ENCODE results near the gene SLC66A1. TPM values are rescaled to one million over a fixed set of nuclear protein-coding genes. Genes with fewer than 3 reads are reported as not detected.

SLC66A1 gene
- total and polyA plus RNA-seq, 2 donors, result 5.8 to 10.8 TPM

DNA sequence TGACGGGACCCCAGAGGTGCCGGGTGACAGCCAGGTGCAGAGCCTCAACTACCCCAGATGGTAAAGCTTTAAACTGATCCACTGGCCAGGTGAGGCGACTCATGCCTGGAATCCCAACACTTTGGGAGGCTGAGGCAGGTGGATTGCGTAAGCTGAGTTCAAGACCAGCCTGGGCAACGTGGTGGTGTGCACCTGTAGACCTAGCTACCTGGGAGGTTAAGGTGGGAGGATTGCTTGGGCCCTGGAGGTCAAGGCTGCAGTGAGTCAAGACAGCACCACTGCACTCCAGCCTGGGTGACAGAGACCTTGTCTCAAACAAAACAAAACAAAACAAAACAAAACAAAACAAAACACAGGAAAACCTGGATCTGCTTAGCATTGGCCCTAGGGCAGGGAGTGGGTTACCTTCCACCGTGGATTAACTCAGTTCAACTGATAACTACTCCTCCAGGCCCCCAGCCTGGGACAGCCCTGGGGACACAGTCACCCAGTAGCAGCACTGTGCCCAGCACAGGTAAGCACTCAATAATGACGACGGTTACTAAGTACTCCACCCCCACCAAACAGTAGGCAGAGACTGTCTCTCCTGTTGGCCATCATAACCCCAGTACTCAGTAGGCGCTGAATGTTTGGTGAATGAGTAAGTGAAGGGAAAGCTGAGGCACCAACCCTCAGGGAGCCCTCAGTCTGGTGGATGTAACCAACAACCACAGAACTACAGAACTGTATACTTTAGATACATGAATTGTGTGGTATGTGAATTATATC lies 21.6 kb downstream of the SLC66A1 start:
- no peak for DNase-seq (ENCODE audit: low read depth in 6 of 9, low spot score in 9 of 9)
- H3K27me3 ChIP-seq (ENCODE audit: control insufficient read depth in 2 of 2, insufficient read depth in 1 of 2, low read length in 1 of 2), result no peaks in the 10 kb centered on the region
- WGBS, result 87% methylated on average over 9 of the region's 9 CpGs
- peaks cover 2 to 13% of the 10 kb centered on the region in 2 donors for H3K36me3 ChIP-seq (ENCODE audit: control insufficient read depth in 2 of 2, insufficient read depth in 2 of 2, low read length in 1 of 2)
- no peak overlapping the region for H3K4me3 ChIP-seq (ENCODE audit: low read length in 2 of 2)
- H3K4me1 ChIP-seq (ENCODE audit: control insufficient read depth in 2 of 2, insufficient read depth in 2 of 2, low read length in 2 of 2), result no peaks in the 10 kb centered on the region
- H3K27ac ChIP-seq (ENCODE audit: low read depth in 1 of 2, low read length in 1 of 2), result no peak overlapping the region
- no peaks in the 10 kb centered on the region for H3K9me3 ChIP-seq (ENCODE audit: control insufficient read depth in 2 of 2, insufficient read depth in 1 of 2, low read length in 1 of 2)

DNA sequence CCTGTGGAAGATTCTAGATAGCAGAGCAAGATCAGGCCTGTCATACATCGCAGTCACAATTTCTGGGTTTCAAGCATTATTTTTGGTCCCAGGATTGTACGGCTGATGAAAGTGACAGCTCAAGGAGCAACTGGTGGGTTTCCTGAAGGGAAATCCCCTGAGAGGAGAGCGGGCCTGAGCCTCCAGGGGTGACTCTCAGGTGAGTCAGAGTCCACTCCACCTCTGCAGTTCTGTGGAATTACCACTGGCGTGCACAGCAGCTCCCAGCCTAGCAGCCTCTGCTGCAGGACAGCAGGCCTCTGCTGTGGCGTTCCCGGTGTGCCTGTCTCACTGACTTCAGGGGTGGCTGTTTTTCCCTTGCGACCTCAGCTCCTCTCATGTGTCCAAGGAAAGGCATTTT lies 24.4 kb downstream of the SLC66A1 start:
- WGBS, result 95% methylated on average over 7 of the region's 7 CpGs
- Histone ChIP-seq H3K36me3 (ENCODE audit: control insufficient read depth in 2 of 2, insufficient read depth in 2 of 2, low read length in 1 of 2) (peaks cover 21 to 34% of the 10 kb centered on the region in 2 donors), H3K4me3 (ENCODE audit: low read length in 2 of 2) (no peak overlapping the region), H3K4me1 (ENCODE audit: control insufficient read depth in 2 of 2, insufficient read depth in 2 of 2, low read length in 2 of 2) (peaks cover 0 to 6% of the 10 kb centered on the region in 2 donors), H3K27me3 (ENCODE audit: control insufficient read depth in 2 of 2, insufficient read depth in 1 of 2, low read length in 1 of 2) (no peaks in the 10 kb centered on the region), H3K9me3 (ENCODE audit: control insufficient read depth in 2 of 2, insufficient read depth in 1 of 2, low read length in 1 of 2) (no peaks in the 10 kb centered on the region), H3K27ac (ENCODE audit: low read depth in 1 of 2, low read length in 1 of 2) (no peak overlapping the region)
- no peak for DNase-seq (ENCODE audit: low read depth in 6 of 9, low spot score in 9 of 9)

DNA sequence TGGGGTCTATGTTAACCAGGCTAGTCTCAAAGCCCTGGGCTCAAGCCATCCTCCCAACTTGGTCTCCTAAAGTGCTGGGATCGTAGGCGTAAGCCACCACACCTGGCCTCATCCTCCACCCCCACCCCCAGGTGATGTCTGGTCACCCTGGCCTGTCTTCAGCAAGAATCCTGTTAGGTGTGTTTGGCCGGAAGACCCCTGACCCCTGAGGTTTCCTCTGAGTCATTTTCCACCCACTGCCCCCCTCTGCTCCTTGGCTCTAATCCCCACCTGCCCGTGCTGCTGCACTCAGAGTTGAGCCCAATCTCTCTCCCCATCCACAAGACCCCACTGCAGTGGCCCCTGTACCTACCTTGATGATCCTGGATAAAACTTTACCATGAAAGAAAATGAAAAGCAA lies 25.2 kb downstream of the SLC66A1 start:
- H3K36me3 ChIP-seq (ENCODE audit: control insufficient read depth in 2 of 2, insufficient read depth in 2 of 2, low read length in 1 of 2), result peaks cover 26 to 36% of the 10 kb centered on the region in 2 donors
- no peak overlapping the region for H3K27ac ChIP-seq (ENCODE audit: low read depth in 1 of 2, low read length in 1 of 2)
- no peaks in the 10 kb centered on the region for H3K27me3 ChIP-seq (ENCODE audit: control insufficient read depth in 2 of 2, insufficient read depth in 1 of 2, low read length in 1 of 2)
- peaks cover 0 to 8% of the 10 kb centered on the region in 2 donors for H3K4me1 ChIP-seq (ENCODE audit: control insufficient read depth in 2 of 2, insufficient read depth in 2 of 2, low read length in 2 of 2)
- no peak for DNase-seq (ENCODE audit: low read depth in 6 of 9, low spot score in 9 of 9)
- H3K9me3 ChIP-seq (ENCODE audit: control insufficient read depth in 2 of 2, insufficient read depth in 1 of 2, low read length in 1 of 2), result no peaks in the 10 kb centered on the region
- 96% methylated on average over 4 of the region's 4 CpGs for WGBS
- H3K4me3 ChIP-seq (ENCODE audit: low read length in 2 of 2), result no peak overlapping the region

DNA sequence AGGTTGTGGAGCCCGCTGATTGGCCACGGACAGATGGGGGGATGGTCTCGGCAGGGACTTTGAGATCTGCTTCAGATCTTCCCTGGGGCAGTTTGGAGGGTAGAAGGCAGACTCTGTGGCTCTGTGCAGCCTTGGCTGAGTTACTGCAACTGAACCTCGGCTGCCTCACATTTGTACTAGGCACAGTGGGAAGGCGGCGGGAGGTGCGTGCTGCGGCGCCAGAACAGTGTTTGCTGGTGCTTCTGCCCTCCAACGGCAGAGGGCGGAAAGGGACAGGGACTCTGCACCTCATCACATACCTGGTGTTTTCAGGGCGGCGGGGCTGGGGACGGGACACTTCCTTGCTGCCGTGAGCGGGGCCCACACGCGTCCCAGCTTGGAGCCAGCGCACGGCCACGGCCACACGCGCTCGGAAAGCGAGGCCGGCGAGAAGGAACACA lies 26.2 kb downstream of the SLC66A1 start:
- DNase-seq (ENCODE audit: low read depth in 6 of 9, low spot score in 9 of 9), result no peak
- Histone ChIP-seq H3K4me3 (ENCODE audit: low read length in 2 of 2) (no peak overlapping the region), H3K27ac (ENCODE audit: low read depth in 1 of 2, low read length in 1 of 2) (no peak overlapping the region), H3K27me3 (ENCODE audit: control insufficient read depth in 2 of 2, insufficient read depth in 1 of 2, low read length in 1 of 2) (no peaks in the 10 kb centered on the region), H3K4me1 (ENCODE audit: control insufficient read depth in 2 of 2, insufficient read depth in 2 of 2, low read length in 2 of 2) (peaks cover 0 to 8% of the 10 kb centered on the region in 2 donors), H3K9me3 (ENCODE audit: control insufficient read depth in 2 of 2, insufficient read depth in 1 of 2, low read length in 1 of 2) (no peaks in the 10 kb centered on the region), H3K36me3 (ENCODE audit: control insufficient read depth in 2 of 2, insufficient read depth in 2 of 2, low read length in 1 of 2) (peaks cover 31 to 47% of the 10 kb centered on the region in 2 donors)
- 93% methylated on average over 27 of the region's 27 CpGs for WGBS

DNA sequence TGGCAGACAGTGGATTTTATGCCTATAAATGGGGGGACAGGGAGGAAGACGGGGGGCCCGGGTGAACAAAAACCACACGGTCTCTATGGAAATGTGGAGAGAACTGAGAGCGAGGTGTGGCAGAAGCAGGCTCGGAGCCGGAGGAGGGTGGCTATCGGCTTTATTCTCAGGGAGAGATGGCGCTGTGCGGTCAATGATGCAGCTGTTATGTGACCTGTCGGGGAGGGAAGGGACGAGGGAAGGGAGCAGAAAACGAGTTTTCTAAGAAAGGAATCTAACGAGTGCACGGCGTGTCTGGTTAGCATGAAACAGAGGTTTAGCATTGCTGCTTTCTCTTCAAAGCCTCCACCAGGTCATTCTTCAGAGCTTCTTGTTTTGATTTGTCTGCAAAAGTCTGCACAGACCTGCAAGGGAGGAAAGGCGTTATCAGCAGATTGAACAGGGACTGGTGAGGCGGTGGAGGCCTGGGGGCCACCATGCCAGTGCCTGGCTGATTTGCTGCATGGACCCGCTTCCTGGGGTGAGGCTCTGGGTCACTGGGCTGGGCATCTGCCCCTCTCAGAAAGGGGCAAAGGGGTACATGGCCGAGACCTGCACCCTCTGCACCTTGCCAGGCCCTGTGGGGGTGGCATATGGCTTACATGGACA lies 27.2 kb downstream of the SLC66A1 start:
- H3K27me3 ChIP-seq (ENCODE audit: control insufficient read depth in 2 of 2, insufficient read depth in 1 of 2, low read length in 1 of 2), result no peaks in the 10 kb centered on the region
- peaks cover 0 to 8% of the 10 kb centered on the region in 2 donors for H3K4me1 ChIP-seq (ENCODE audit: control insufficient read depth in 2 of 2, insufficient read depth in 2 of 2, low read length in 2 of 2)
- no peak overlapping the region for H3K27ac ChIP-seq (ENCODE audit: low read depth in 1 of 2, low read length in 1 of 2)
- 96% methylated on average over 19 of the region's 19 CpGs for WGBS
- H3K4me3 ChIP-seq (ENCODE audit: low read length in 2 of 2), result no peak overlapping the region
- DNase-seq (ENCODE audit: low read depth in 6 of 9, low spot score in 9 of 9), result no peak
- H3K9me3 ChIP-seq (ENCODE audit: control insufficient read depth in 2 of 2, insufficient read depth in 1 of 2, low read length in 1 of 2), result no peaks in the 10 kb centered on the region
- peaks cover 39 to 57% of the 10 kb centered on the region in 2 donors for H3K36me3 ChIP-seq (ENCODE audit: control insufficient read depth in 2 of 2, insufficient read depth in 2 of 2, low read length in 1 of 2)

DNA sequence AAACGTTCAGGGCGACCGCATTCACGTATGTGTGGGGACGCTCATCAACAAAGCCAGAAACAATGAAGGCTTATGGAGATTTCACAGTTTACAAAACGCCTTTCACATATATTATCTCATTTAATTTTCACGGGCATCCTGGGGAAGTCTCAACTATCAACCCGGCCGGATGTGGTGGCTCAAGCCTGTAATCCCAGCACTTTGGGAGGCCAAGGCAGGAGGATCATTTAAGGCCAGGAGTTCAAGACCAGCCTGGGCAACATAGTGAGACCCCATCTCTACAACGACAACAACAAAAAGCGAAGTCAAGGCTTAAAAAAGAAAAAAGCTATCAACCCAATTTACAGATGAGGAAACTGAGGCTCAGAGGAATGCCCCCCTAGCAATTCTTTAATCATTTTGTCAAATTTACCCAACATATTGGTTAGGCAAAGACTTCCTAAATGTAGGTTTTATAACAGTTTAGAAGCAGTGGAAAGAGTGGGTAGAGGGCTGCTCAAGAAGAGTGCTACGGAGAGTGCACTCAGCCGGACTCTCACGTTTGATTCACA lies 28.3 kb downstream of the SLC66A1 start:
- H3K36me3 ChIP-seq (ENCODE audit: control insufficient read depth in 2 of 2, insufficient read depth in 2 of 2, low read length in 1 of 2), result peaks cover 46 to 68% of the 10 kb centered on the region in 2 donors
- no peak overlapping the region for H3K27ac ChIP-seq (ENCODE audit: low read depth in 1 of 2, low read length in 1 of 2)
- no peaks in the 10 kb centered on the region for H3K9me3 ChIP-seq (ENCODE audit: control insufficient read depth in 2 of 2, insufficient read depth in 1 of 2, low read length in 1 of 2)
- peaks cover 0 to 8% of the 10 kb centered on the region in 2 donors for H3K4me1 ChIP-seq (ENCODE audit: control insufficient read depth in 2 of 2, insufficient read depth in 2 of 2, low read length in 2 of 2)
- DNase-seq (ENCODE audit: low read depth in 6 of 9, low spot score in 9 of 9), result no peak
- no peak overlapping the region for H3K4me3 ChIP-seq (ENCODE audit: low read length in 2 of 2)
- no peaks in the 10 kb centered on the region for H3K27me3 ChIP-seq (ENCODE audit: control insufficient read depth in 2 of 2, insufficient read depth in 1 of 2, low read length in 1 of 2)
- 98% methylated on average over 14 of the region's 14 CpGs for WGBS

DNA sequence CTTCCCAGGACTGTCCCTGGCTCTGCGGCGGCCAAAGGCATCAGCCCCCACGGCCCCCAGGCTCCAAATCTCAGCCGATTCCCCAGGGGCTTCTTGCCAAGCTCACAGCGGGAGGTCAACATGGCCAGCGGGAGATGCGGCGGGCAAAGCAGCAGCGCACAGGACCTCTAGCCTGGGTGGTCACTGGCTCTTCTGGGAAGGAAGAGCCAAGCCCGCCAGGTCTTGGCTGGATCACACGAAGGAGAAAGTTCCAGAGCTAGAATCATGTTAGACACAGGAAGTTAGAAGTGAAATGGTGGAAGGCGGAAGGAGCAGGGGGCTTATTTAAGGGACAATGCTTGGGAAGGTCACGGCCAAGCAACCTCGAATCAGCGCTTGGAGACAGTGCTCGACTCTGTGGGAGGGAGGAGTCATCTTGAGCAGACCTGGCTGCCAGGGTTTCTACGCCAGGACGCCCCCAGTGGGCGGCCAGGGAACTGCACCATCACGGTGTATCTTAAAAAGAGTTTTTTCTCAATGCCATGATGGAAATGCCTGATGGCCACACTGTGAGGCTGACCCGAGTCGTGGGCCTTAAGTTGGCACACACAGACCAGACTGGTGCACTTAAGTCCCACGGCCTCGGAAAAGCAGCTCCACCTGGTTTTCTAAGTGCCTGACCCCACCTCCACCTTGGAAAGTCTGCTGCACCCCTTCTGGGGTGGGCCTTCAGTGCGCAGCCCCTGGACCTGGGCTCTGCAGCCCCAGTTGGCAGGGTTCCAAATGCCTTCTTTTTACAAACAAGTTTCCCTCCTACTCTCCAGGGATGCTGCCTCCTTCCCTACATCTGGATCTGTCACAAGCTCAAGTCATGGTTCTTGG lies 29.3 kb downstream of the SLC66A1 start:
- Histone ChIP-seq H3K36me3 (ENCODE audit: control insufficient read depth in 2 of 2, insufficient read depth in 2 of 2, low read length in 1 of 2) (peaks cover 49 to 73% of the 10 kb centered on the region in 2 donors), H3K27me3 (ENCODE audit: control insufficient read depth in 2 of 2, insufficient read depth in 1 of 2, low read length in 1 of 2) (no peaks in the 10 kb centered on the region), H3K4me3 (ENCODE audit: low read length in 2 of 2) (no peak overlapping the region), H3K9me3 (ENCODE audit: control insufficient read depth in 2 of 2, insufficient read depth in 1 of 2, low read length in 1 of 2) (no peaks in the 10 kb centered on the region), H3K27ac (ENCODE audit: low read depth in 1 of 2, low read length in 1 of 2) (no peak overlapping the region), H3K4me1 (ENCODE audit: control insufficient read depth in 2 of 2, insufficient read depth in 2 of 2, low read length in 2 of 2) (peaks cover 0 to 8% of the 10 kb centered on the region in 2 donors)
- peak; percentile 18 to 71 (median 46) for DNase-seq (ENCODE audit: low read depth in 6 of 9, low spot score in 9 of 9)
- WGBS, result 76% methylated on average over 25 of the region's 25 CpGs

DNA sequence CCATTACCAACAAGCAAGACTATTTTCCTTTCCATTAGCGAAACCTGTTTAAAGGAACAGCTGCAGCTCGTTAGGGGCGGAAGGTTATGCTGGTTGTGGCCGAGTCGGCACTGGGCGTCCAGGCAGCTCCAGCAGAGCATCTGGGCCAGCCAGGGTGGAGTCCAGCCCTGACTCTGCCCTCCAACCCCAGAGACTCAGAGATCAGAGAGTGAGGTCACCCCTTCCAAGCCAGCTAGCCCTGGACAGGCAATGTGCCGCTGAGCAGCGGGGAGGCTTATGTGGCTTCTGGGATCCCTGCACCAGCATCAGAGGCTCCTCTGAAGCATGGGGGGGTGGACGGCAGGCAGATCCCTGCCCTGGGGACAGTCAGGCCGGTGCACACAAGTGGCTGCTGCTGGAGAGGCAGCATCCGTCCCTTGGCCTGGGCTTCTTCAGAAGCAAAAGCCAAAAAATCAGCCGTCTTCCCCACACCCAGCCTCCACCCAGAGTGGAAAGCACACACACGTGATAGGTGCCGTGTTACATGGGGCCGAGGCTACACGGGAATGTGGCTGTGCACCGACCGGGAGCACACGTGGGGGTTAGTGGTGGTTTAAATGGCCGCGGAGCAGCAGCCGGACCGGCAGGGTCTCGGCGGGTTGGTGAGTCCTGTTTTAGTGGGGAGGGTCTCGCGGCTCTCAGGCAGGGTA lies 30.1 kb downstream of the SLC66A1 start:
- no peak for DNase-seq (ENCODE audit: low read depth in 6 of 9, low spot score in 9 of 9)
- no peak overlapping the region for H3K4me3 ChIP-seq (ENCODE audit: low read length in 2 of 2)
- no peaks in the 10 kb centered on the region for H3K27me3 ChIP-seq (ENCODE audit: control insufficient read depth in 2 of 2, insufficient read depth in 1 of 2, low read length in 1 of 2)
- H3K4me1 ChIP-seq (ENCODE audit: control insufficient read depth in 2 of 2, insufficient read depth in 2 of 2, low read length in 2 of 2), result peaks cover 0 to 8% of the 10 kb centered on the region in 2 donors
- no peak overlapping the region for H3K27ac ChIP-seq (ENCODE audit: low read depth in 1 of 2, low read length in 1 of 2)
- H3K9me3 ChIP-seq (ENCODE audit: control insufficient read depth in 2 of 2, insufficient read depth in 1 of 2, low read length in 1 of 2), result no peaks in the 10 kb centered on the region
- H3K36me3 ChIP-seq (ENCODE audit: control insufficient read depth in 2 of 2, insufficient read depth in 2 of 2, low read length in 1 of 2), result peaks cover 49 to 72% of the 10 kb centered on the region in 2 donors
- WGBS, result 95% methylated on average over 27 of the region's 27 CpGs

Measured in thymus (tissue), 11 donors.